ENCODE data around the gene MEP1B.

DNA sequence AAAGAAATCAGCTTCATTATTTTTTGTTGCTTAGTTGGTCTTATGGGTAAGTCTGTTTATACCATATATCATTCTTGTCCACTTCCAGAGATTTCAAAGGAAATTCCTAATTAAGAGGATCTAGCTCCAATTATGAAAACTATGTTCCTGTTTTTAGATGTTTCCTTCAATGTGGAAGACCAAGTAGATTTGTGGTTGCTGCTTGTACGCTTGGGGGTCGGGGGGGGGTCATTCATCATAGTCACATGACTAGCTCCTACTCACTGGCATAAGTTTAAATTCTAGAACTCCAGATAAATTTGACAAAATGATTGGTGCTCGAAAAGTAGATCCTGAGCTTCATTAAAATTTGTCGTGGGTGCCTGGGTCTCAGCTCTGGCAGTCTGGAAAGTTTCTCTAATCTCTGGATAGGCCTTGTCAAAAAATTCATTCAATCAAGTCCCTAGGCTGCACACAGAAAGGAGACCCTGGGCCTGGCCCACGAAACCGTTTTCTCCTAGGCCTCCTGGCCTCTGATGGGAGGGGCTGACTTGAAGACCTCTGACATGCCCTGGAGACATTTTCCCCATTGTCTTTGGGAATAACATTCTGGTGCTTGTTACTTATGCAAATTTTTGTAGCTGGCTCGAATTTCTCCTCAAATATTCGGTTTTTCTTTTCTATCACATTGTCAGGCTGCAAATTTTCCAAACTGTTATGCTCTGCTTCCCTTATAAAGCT, 62.5 kb downstream of the MEP1B start:
- TF ChIP-seq, protein P1, sequence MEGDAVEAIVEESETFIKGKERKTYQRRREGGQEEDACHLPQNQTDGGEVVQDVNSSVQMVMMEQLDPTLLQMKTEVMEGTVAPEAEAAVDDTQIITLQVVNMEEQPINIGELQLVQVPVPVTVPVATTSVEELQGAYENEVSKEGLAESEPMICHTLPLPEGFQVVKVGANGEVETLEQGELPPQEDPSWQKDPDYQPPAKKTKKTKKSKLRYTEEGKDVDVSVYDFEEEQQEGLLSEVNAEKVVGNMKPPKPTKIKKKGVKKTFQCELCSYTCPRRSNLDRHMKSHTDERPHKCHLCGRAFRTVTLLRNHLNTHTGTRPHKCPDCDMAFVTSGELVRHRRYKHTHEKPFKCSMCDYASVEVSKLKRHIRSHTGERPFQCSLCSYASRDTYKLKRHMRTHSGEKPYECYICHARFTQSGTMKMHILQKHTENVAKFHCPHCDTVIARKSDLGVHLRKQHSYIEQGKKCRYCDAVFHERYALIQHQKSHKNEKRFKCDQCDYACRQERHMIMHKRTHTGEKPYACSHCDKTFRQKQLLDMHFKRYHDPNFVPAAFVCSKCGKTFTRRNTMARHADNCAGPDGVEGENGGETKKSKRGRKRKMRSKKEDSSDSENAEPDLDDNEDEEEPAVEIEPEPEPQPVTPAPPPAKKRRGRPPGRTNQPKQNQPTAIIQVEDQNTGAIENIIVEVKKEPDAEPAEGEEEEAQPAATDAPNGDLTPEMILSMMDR (IDR thresholded peaks at IDR 0.05; ENCODE audit: low read depth, low read length, poor library complexity, severe bottlenecking), result no peak
- TF ChIP-seq EZH2phosphoT487 (IDR thresholded peaks at IDR 0.05; ENCODE audit: borderline replicate concordance, low read length), result no peak

All from DOHH2 (cell line).